HCT116 (cell line): ENCODE results near the gene HOMER3. TPM values are rescaled to one million over a fixed set of nuclear protein-coding genes. Genes with fewer than 3 reads are reported as not detected.

Experiments
- ATAC-seq: fragments of 200-7000 bp; cut with Tn5 transposase; 2 replicates; pipeline ENCODE4 v1.9.1; 2020; ENCODE audit warnings: mild to moderate bottlenecking, moderate library complexity
- BruUV-seq: library from RNA; stranded (reverse); fragments of 400-500 nt; replicated peaks from 2 replicates; lab custom pipeline; 2021; lab: Mats Ljungman, UMichigan
- CTCF ChIA-PET: fragments of 300-600 bp; sonication (Branson Sonifier 250); formaldehyde crosslinking; loops from one replicate; lab custom pipeline; 2021; ENCODE audit warnings: antibody characterized with exemption; lab: Charles Lee
- POLR2A ChIA-PET: fragments of 300-600, 350-600 bp; sonication (Branson Sonifier 250); formaldehyde crosslinking; loops from one replicate; lab custom pipeline; 2021; ENCODE audit warnings: antibody characterized with exemption; lab: Charles Lee
- RAD21 ChIA-PET, 2 experiments: fragments of 300-600 bp; sonication (Branson Sonifier 250); formaldehyde crosslinking; loops; one replicate each; lab custom pipeline; 2023; ENCODE audit warnings: low total read pairs in 2 of 2; ENCODE audit not compliant: uncharacterized antibody in 2 of 2, unreplicated experiment in 2 of 2, low non-redundant PET in 1 of 2; lab: Charles Lee
- DNase-seq: peaks from one replicate; pipeline ENCODE4 v3.0.0-alpha.2; 2010; ENCODE audit warnings: low read depth, low spot score
- H2AFZ ChIP-seq: fragments of 200-600 bp; shearing (Covaris generic), sonication (generic); 2 replicates; pipeline ENCODE4 v1.6.1; 2017; ENCODE audit warnings: low read depth, mixed run types, mixed read lengths, antibody characterized with exemption, low read length; ENCODE audit not compliant: poor library complexity, severe bottlenecking
- H3K27ac ChIP-seq: 2 replicates; pipeline ENCODE4 v1.5.1; 2012; ENCODE audit warnings: low read depth, low read length
- H3K27me3 ChIP-seq: fragments of 200-600 bp; sonication (generic); 2 replicates; pipeline ENCODE4 v1.6.1; 2016; ENCODE audit warnings: mixed run types, low read length, mixed read lengths; ENCODE audit not compliant: insufficient read depth
- H3K36me3 ChIP-seq, 2 experiments: fragments of 200-500 bp in 1 of 2; fragments of 200-600 bp in 1 of 2; sonication (Bioruptor generic) in 1 of 2; sonication (generic) in 1 of 2; 2 replicates each; pipeline versions ENCODE4 v1.5.1 to v1.6.1; 2014 to 2016; ENCODE audit warnings: low read length in 2 of 2, inconsistent platforms in 1 of 2, mixed read lengths in 1 of 2, mixed run types in 1 of 2; ENCODE audit not compliant: insufficient read depth in 2 of 2, control insufficient read depth in 1 of 2
- H3K4me1 ChIP-seq, 2 experiments: fragments of 200-600 bp in 1 of 2; sonication (generic) in 1 of 2; 2 replicates each; pipeline versions ENCODE4 v1.5.1 to v1.6.1; 2012 to 2017; ENCODE audit warnings: low read length in 2 of 2, inconsistent platforms in 1 of 2, mild to moderate bottlenecking in 1 of 2, mixed read lengths in 1 of 2, mixed run types in 1 of 2, moderate library complexity in 1 of 2; ENCODE audit not compliant: insufficient read depth in 2 of 2, control insufficient read depth in 1 of 2
- H3K4me2 ChIP-seq: fragments of 200-600 bp; sonication (generic); 2 replicates; pipeline ENCODE4 v1.6.1; 2017; ENCODE audit warnings: mixed run types, low read length, mixed read lengths
- H3K4me3 ChIP-seq, 2 experiments: fragments of 200-600 bp in 1 of 2; sonication (generic) in 1 of 2; replicated peaks in 1 of 2; 2 replicates each; pipeline ENCODE4 v1.5.1; 2011 to 2016; ENCODE audit warnings: low read length in 2 of 2, control low read depth in 1 of 2, low read depth in 1 of 2, mild to moderate bottlenecking in 1 of 2, mixed read lengths in 1 of 2, mixed run types in 1 of 2
- H3K79me2 ChIP-seq: fragments of 200-600 bp; sonication (generic); 2 replicates; pipeline ENCODE4 v1.6.1; 2017; ENCODE audit warnings: mild to moderate bottlenecking, mixed run types, low read length, moderate library complexity, mixed read lengths; ENCODE audit not compliant: insufficient read depth
- H3K9ac ChIP-seq: fragments of 200-600 bp; sonication (generic); 2 replicates; pipeline ENCODE4 v1.6.1; 2016; ENCODE audit warnings: low read length, mixed read lengths
- H3K9me2 ChIP-seq: fragments of 200-600 bp; sonication (generic), shearing (Covaris generic); 2 replicates; pipeline ENCODE4 v1.6.1; 2017; ENCODE audit warnings: mixed run types, mild to moderate bottlenecking, moderate library complexity; ENCODE audit not compliant: insufficient read depth
- H3K9me3 ChIP-seq, 2 experiments: fragments of 200-500 bp in 1 of 2; fragments of 200-600 bp in 1 of 2; sonication (Bioruptor generic) in 1 of 2; sonication (generic) in 1 of 2; 2 replicates each; pipeline ENCODE4 v1.6.1; 2014 to 2017; ENCODE audit warnings: low read length in 2 of 2, mixed read lengths in 2 of 2, inconsistent platforms in 1 of 2, low read depth in 1 of 2, mild to moderate bottlenecking in 1 of 2, mixed run types in 1 of 2, moderate library complexity in 1 of 2; ENCODE audit not compliant: control insufficient read depth in 1 of 2, insufficient read depth in 1 of 2
- H4K20me1 ChIP-seq: fragments of 200-600 bp; sonication (generic), shearing (Covaris generic); 2 replicates; pipeline ENCODE4 v1.6.1; 2017; ENCODE audit warnings: mixed run types, mild to moderate bottlenecking, moderate library complexity; ENCODE audit not compliant: insufficient read depth
- ATF3 ChIP-seq: IDR thresholded peaks from 2 replicates; pipeline ENCODE4 v1.6.1; 2012
- CEBPB ChIP-seq: IDR thresholded peaks from 2 replicates; pipeline ENCODE4 v1.6.1; 2012; ENCODE audit warnings: low read depth
- CTCF ChIP-seq, 3 experiments: fragments of 200-600 bp in 1 of 3; sonication (generic) in 1 of 3; IDR thresholded peaks in 2 of 3; conservative IDR thresholded peaks in 1 of 3; 2 replicates each; pipeline ENCODE4 v1.5.1; 2012 to 2017; ENCODE audit warnings: low read depth in 2 of 3, low read length in 2 of 3, antibody characterized with exemption in 1 of 3, borderline replicate concordance in 1 of 3, control low read depth in 1 of 3, mild to moderate bottlenecking in 1 of 3, mixed read lengths in 1 of 3, mixed run types in 1 of 3, moderate library complexity in 1 of 3; ENCODE audit not compliant: insufficient read depth in 1 of 3
- EGR1 ChIP-seq: IDR thresholded peaks from 2 replicates; pipeline ENCODE4 v1.6.1; 2012; ENCODE audit warnings: low read depth
- ELF1 ChIP-seq: IDR thresholded peaks from 2 replicates; pipeline ENCODE4 v1.6.1; 2012; ENCODE audit warnings: low read depth, borderline replicate concordance
- EZH2 ChIP-seq: fragments of 200-600 bp; sonication (generic); IDR thresholded peaks from 2 replicates; pipeline ENCODE4 v1.6.1; 2017; ENCODE audit warnings: antibody characterized with exemption, mixed run types
- EZH2phosphoT487 ChIP-seq: fragments of 200-600 bp; IDR thresholded peaks from 2 replicates; pipeline ENCODE4 v1.6.1; 2018; ENCODE audit warnings: antibody characterized with exemption, borderline replicate concordance
- RAD21 ChIP-seq: IDR thresholded peaks from 2 replicates; pipeline ENCODE4 v1.6.1; 2012; ENCODE audit warnings: low read depth, mild to moderate bottlenecking
- YY1 ChIP-seq: IDR thresholded peaks from 2 replicates; pipeline ENCODE4 v1.6.1; 2011; ENCODE audit warnings: low read length, low read depth, moderate library complexity, mild to moderate bottlenecking; ENCODE audit not compliant: insufficient replicate concordance; ENCODE audit errors: extremely low read depth
- ZBTB33 ChIP-seq: IDR thresholded peaks from 2 replicates; pipeline ENCODE4 v1.6.1; 2011; ENCODE audit warnings: mild to moderate bottlenecking, low read length, moderate library complexity; ENCODE audit not compliant: insufficient replicate concordance; ENCODE audit errors: extremely low read depth
- ZFX ChIP-seq: fragments of 450-650 bp; IDR thresholded peaks from 2 replicates; pipeline ENCODE4 v1.6.1; 2017
- intact Hi-C: fragments of 100-400 bp; cut with micrococcal nuclease; formaldehyde crosslinking; loops from 2 replicates; pipeline ENCODE4 v1.10.0; 2022
- total RNA-seq: library from RNA; stranded (reverse); gene quantifications from one replicate; pipeline ENCODE4 v1.2.1, GENCODE V29; 2021; ENCODE audit not compliant: unreplicated experiment
- TF ChIP-seq, protein P1 (sequence below): IDR thresholded peaks from 2 replicates; pipeline ENCODE4 v1.6.1; 2012

The HOMER3 gene
- total RNA-seq, 1 experiment from 2014 or later = 45.2 TPM

DNA sequence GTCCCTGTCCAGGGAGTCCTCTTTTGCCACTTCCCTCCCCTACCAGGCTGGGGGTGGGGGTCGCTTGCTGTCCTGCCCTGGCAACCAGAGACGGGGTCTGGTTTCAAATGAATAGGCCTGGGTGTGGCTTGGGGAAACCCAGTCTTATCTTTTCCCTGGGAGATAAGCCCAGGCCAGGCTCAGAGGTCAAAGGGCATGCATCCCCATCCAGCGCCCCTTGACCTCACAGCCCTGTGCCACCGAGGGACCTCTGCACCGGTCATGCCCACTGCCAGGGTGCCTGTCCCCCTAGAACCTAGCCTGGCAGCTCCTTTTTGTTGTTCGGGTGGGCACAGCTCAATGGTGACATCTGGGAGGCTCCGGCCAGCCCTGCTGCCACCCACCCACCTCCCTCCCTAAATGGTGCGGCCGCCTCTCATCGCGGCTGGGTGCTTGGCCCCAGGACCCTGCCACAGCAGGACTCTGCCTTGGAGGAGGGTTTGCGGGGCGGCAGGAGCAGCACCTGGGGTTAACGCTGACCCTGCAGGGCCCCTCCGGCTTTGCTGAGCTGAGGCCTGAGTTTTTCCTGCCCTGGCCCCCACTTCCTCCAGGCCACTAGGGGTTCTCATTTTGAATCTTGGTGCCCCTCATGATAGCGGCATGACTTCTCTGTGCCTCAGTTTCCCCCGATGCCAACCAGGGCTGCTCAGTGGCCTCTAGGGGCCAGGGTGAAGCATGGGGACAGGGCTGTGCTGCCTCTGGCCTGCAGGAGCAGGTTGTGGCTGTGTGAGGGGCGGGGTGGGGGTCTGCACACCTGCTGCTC lies 42.2 kb downstream of the HOMER3 start:
- Histone ChIP-seq H3K4me2 (no peak overlapping the region), H3K36me3 (peaks cover 0 to 9% of the 10 kb centered on the region in 2 experiments; a peak in 3 of 4 replicates), H3K27ac (no peak overlapping the region), H3K9me3 (no peaks in the 10 kb centered on the region), H3K4me3 (no peak overlapping the region), H2AFZ (no peak overlapping the region), H3K4me1 (peaks cover 0 to 4% of the 10 kb centered on the region in 2 experiments; a peak in 2 of 4 replicates), H3K9ac (no peak overlapping the region), H3K27me3 (no peaks in the 10 kb centered on the region)
- intact Hi-C loops = no loop called here
- TF ChIP-seq ZFX (no peak), EZH2phosphoT487 (no peak), ATF3 (no peak), EZH2 (no peak), ELF1 (no peak), YY1 (no peak), RAD21 (no peak), ZBTB33 (no peak), CEBPB (no peak), EGR1 (no peak), CTCF (IDR thresholded peaks at IDR 0.05 in 2 of 3, conservative IDR thresholded peaks at IDR 0.05 in 1 of 3; ENCODE audit: borderline replicate concordance in 1 of 3, insufficient read depth in 1 of 3, low read depth in 2 of 3, low read length in 2 of 3) (no peak)
- TF ChIP-seq, protein P1, sequence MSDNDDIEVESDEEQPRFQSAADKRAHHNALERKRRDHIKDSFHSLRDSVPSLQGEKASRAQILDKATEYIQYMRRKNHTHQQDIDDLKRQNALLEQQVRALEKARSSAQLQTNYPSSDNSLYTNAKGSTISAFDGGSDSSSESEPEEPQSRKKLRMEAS = no peak
- TF ChIP-seq, all 23 proteins: peak for 0
- CTCF ChIA-PET = no interaction called here
- Histone ChIP-seq H3K9me2 (no peaks in the 10 kb centered on the region), H3K79me2 (no peaks in the 10 kb centered on the region), H4K20me1 (no peaks in the 10 kb centered on the region)
- no TSS peak for BruUV-seq
- ATAC-seq = no peak
- POLR2A ChIA-PET = no interaction called here
- RAD21 ChIA-PET = no interaction called here
- no peak for DNase-seq
